Activated CD4-positive, alpha-beta T cell treated with anti-CD3 and anti-CD28 coated beads, Interleukin-2, amount 10 ng/mL, durations not matched to agents 7 days and 5 days (primary cell): Measurements from ENCODE around the gene CLCA2. TPM values are rescaled to one million over a fixed set of nuclear protein-coding genes. Genes with fewer than 3 reads are reported as not detected.

ENCODE experiments used
- CTCF ChIA-PET: fragments of 350-600 bp; sonication (Branson Sonifier 250); formaldehyde crosslinking; loops from one replicate; lab custom pipeline; 2021; ENCODE audit warnings: antibody characterized with exemption; lab: Charles Lee
- POLR2A ChIA-PET: fragments of 350-600 bp; sonication (Branson Sonifier 250); formaldehyde crosslinking; loops from one replicate; lab custom pipeline; 2021; ENCODE audit warnings: antibody characterized with exemption; lab: Charles Lee
- DNase-seq: peaks from one replicate; pipeline ENCODE4 v3.0.0-alpha.2; 2020
- H3K27ac Mint-ChIP-seq: one replicate; pipeline ENCODE4 v1.8.0; 2021; ENCODE audit warnings: mild to moderate bottlenecking, moderate library complexity, mixed read lengths
- H3K27me3 Mint-ChIP-seq: one replicate; pipeline ENCODE4 v1.8.0; 2021; ENCODE audit warnings: mixed read lengths
- H3K36me3 Mint-ChIP-seq: one replicate; pipeline ENCODE4 v1.8.0; 2021; ENCODE audit warnings: low read depth, mixed read lengths
- H3K4me1 Mint-ChIP-seq: one replicate; pipeline ENCODE4 v1.8.0; 2021; ENCODE audit warnings: mixed read lengths
- H3K4me3 Mint-ChIP-seq: one replicate; pipeline ENCODE4 v1.8.0; 2021; ENCODE audit warnings: mild to moderate bottlenecking, moderate library complexity, mixed read lengths
- H3K9me3 Mint-ChIP-seq: one replicate; pipeline ENCODE4 v1.8.0; 2021; ENCODE audit warnings: mixed read lengths
- total RNA-seq, 2 experiments: library from RNA; stranded (reverse); gene quantifications; one replicate each; pipeline ENCODE4 v1.2.3, GENCODE V29; 2021

CLCA2 gene
- total RNA-seq, 2 experiments from 2014 or later, result not detected

GRCh38 chr1:86464819-86465218 lies 40.8 kb downstream of the CLCA2 start:
- CTCF ChIA-PET, result no interaction called here
- no peak overlapping the region for H3K4me3 Mint-ChIP-seq
- no peak overlapping the region for H3K27ac Mint-ChIP-seq
- POLR2A ChIA-PET, result no interaction called here
- peaks cover 7% of the 10 kb centered on the region for H3K27me3 Mint-ChIP-seq
- no peak for DNase-seq
- H3K4me1 Mint-ChIP-seq, result no peaks in the 10 kb centered on the region
- H3K9me3 Mint-ChIP-seq, result no peaks in the 10 kb centered on the region
- no peaks in the 10 kb centered on the region for H3K36me3 Mint-ChIP-seq

DNA sequence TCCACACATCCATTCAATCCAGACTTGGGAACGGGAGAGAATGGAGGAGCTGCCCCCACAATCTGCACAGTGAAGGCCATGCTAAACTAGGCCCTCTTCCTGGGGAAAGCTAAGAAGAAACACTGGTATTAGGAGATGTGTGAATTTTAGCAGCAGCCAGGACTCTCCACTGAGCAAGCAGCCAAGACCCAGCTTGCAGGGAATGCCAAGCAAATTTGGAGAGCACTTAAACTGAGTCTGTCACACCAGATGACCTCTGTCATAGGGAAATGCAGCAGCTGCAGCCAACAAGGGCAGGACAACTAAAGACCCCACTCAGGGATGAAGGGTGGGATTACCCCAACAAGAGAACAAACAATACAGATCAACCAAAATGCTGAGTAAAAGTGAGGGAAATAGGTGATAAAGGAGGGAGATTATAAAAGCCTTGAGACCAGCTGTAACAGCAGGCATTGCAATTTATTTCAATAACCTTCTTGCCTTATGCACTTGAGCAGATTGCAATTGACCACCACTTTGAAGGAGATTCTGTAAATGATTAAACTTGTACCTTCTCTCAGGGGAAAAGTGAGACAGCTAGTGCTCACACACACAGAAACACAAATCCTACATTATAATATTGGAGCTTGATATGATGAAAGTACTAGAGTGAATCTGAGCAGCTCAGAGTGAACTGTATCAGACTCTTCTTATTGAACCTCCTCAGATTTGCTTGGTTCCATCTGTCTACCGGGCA lies 42.3 kb downstream of the CLCA2 start:
- Mint-ChIP-seq H3K27me3 (peaks cover 10% of the 10 kb centered on the region), H3K9me3 (no peaks in the 10 kb centered on the region), H3K27ac (no peak overlapping the region), H3K36me3 (no peaks in the 10 kb centered on the region), H3K4me1 (no peaks in the 10 kb centered on the region), H3K4me3 (no peak overlapping the region)
- ChIA-PET CTCF (interaction anchor here (0.7 kb wide), 1 partner anchor 9 kb away, joined by 3 read pairs; no protein-coding TSS in a partner anchor), POLR2A (no interaction called here)
- DNase-seq, result no peak

- H3K27me3 Mint-ChIP-seq, result peaks cover 11% of the 10 kb centered on the region
- H3K27ac Mint-ChIP-seq, result no peak overlapping the region
Observed at GRCh38 chr1:86466986-86467385, 43.0 kb downstream of the CLCA2 start.

GRCh38 chr1:86468501-86468977 lies 44.6 kb downstream of the CLCA2 start, which contains the start of gene CLCA1:
Gene CLCA1, plus strand, starts transcription at chr1:86468927. Its CDS starts 45 bp downstream, at chr1:86468972.
- no peaks in the 10 kb centered on the region for H3K9me3 Mint-ChIP-seq
- H3K4me3 Mint-ChIP-seq, result no peak within 1 kb of the TSS
- DNase-seq, result no peak
- H3K27ac Mint-ChIP-seq, result no peak within 1 kb of the TSS
- CTCF ChIA-PET, result interaction anchor here (0.5 kb wide), 1 partner anchor 33 kb away, joined by 3 read pairs; no protein-coding TSS in a partner anchor
- H3K4me1 Mint-ChIP-seq, result no peaks in the 10 kb centered on the region
- POLR2A ChIA-PET, result no interaction called here
- H3K36me3 Mint-ChIP-seq, result no peaks in the 10 kb centered on the region
- H3K27me3 Mint-ChIP-seq, result peaks cover 12% of the 10 kb centered on the region

More at GRCh38 chr1:86466986-86467385, 43.0 kb downstream of the CLCA2 start:
- Mint-ChIP-seq H3K4me1 (no peaks in the 10 kb centered on the region), H3K4me3 (no peak overlapping the region), H3K9me3 (no peaks in the 10 kb centered on the region), H3K36me3 (no peaks in the 10 kb centered on the region)
- DNase-seq, result no peak
- ChIA-PET POLR2A (no interaction called here), CTCF (no interaction called here)

DNA sequence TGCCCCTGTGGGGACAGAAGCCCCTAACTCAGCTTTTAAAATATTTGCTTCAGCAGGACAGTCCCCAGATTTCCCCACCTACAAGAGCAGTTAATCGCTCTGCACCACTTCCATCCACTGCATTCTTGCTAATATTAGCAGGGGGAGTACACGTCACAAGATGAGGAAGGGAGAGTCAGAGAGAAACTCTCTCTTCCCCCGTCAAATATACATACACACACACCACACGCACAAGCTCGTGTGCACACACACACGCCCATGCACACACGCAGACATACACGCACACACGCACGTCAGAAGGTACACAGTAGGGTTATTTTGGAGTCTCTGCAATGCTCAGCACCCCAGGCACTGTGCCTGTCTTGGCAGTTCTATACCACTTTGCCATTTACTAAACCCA lies 46.9 kb downstream of the CLCA2 start:
- H3K9me3 Mint-ChIP-seq, result no peaks in the 10 kb centered on the region
- H3K36me3 Mint-ChIP-seq, result no peaks in the 10 kb centered on the region
- POLR2A ChIA-PET, result no interaction called here
- no peak for DNase-seq
- H3K27ac Mint-ChIP-seq, result no peak overlapping the region
- CTCF ChIA-PET, result no interaction called here
- peaks cover 13% of the 10 kb centered on the region for H3K27me3 Mint-ChIP-seq
- no peaks in the 10 kb centered on the region for H3K4me1 Mint-ChIP-seq
- no peak overlapping the region for H3K4me3 Mint-ChIP-seq

GRCh38 chr1:86471291-86471690 lies 47.3 kb downstream of the CLCA2 start:
- no peak for DNase-seq
- Mint-ChIP-seq H3K4me3 (no peak overlapping the region), H3K27ac (no peak overlapping the region), H3K4me1 (no peaks in the 10 kb centered on the region), H3K36me3 (no peaks in the 10 kb centered on the region), H3K9me3 (no peaks in the 10 kb centered on the region), H3K27me3 (peaks cover 10% of the 10 kb centered on the region)
- CTCF ChIA-PET, result interaction anchor here (1.0 kb wide), 1 partner anchor 33 kb away, joined by 3 read pairs; no protein-coding TSS in a partner anchor
- POLR2A ChIA-PET, result no interaction called here

DNA sequence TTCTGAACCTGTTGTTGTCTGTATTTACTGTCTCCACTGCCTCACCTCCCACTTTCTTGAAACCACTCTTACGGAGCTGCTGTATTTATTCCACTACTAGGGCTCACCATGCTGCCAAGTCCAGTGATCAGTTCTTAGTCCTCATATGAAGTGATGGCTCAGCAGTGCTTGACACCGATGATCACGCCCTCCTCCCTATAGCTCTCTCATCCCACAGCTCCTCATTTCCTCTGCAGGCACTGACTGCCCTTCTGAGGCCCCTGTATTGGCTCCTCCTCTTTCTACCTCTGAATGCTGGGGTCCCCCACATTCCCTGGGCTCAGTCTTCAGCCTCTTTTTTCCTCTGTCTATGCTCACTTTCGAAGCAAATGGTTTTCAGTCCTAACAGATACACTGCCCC lies 48.2 kb downstream of the CLCA2 start:
- CTCF ChIA-PET, result interaction anchor here (0.6 to 2.2 kb wide), 4 partner anchors 30 to 340 kb away, joined by 3 to 11 read pairs (median 3); partner anchors contain the start of gene SH3GLB1

GRCh38 chr1:86472767-86473166 lies 48.8 kb downstream of the CLCA2 start:
- Mint-ChIP-seq H3K4me1 (no peaks in the 10 kb centered on the region), H3K36me3 (no peaks in the 10 kb centered on the region), H3K4me3 (no peak overlapping the region), H3K27me3 (peaks cover 10% of the 10 kb centered on the region), H3K9me3 (no peaks in the 10 kb centered on the region), H3K27ac (no peak overlapping the region)
- ChIA-PET CTCF (interaction anchor here (1.8 to 2.2 kb wide), 2 partner anchors 29 to 231 kb away, joined by 3 to 11 read pairs; partner anchors contain the start of gene SH3GLB1), POLR2A (no interaction called here)
- no peak for DNase-seq

More for the DNA sequence above, 48.2 kb downstream of the CLCA2 start:
- POLR2A ChIA-PET, result no interaction called here
- no peaks in the 10 kb centered on the region for H3K36me3 Mint-ChIP-seq
- no peak overlapping the region for H3K27ac Mint-ChIP-seq
- no peak overlapping the region for H3K4me3 Mint-ChIP-seq
- peaks cover 10% of the 10 kb centered on the region for H3K27me3 Mint-ChIP-seq
- no peaks in the 10 kb centered on the region for H3K4me1 Mint-ChIP-seq
- H3K9me3 Mint-ChIP-seq, result no peaks in the 10 kb centered on the region
- DNase-seq, result no peak

GRCh38 chr1:86477256-86477655 lies 53.3 kb downstream of the CLCA2 start:
- no peak for DNase-seq
- ChIA-PET POLR2A (no interaction called here), CTCF (no interaction called here)
- Mint-ChIP-seq H3K36me3 (no peaks in the 10 kb centered on the region), H3K9me3 (no peaks in the 10 kb centered on the region), H3K27me3 (peaks cover 10% of the 10 kb centered on the region), H3K4me3 (no peak overlapping the region), H3K27ac (no peak overlapping the region), H3K4me1 (no peaks in the 10 kb centered on the region)

- Mint-ChIP-seq H3K27me3 (peaks cover 8% of the 10 kb centered on the region), H3K4me3 (no peak overlapping the region), H3K9me3 (no peaks in the 10 kb centered on the region), H3K36me3 (no peaks in the 10 kb centered on the region), H3K4me1 (no peaks in the 10 kb centered on the region), H3K27ac (no peak overlapping the region)
- CTCF ChIA-PET, result no interaction called here
- no peak for DNase-seq
- POLR2A ChIA-PET, result no interaction called here
Observed at GRCh38 chr1:86477682-86478081, 53.7 kb downstream of the CLCA2 start.

- H3K4me1 Mint-ChIP-seq, result no peaks in the 10 kb centered on the region
- H3K4me3 Mint-ChIP-seq, result no peak overlapping the region
- peaks cover 7% of the 10 kb centered on the region for H3K27me3 Mint-ChIP-seq
- POLR2A ChIA-PET, result no interaction called here
- no peaks in the 10 kb centered on the region for H3K36me3 Mint-ChIP-seq
- CTCF ChIA-PET, result no interaction called here
- H3K27ac Mint-ChIP-seq, result no peak overlapping the region
- no peak for DNase-seq
- H3K9me3 Mint-ChIP-seq, result no peaks in the 10 kb centered on the region
Observed at GRCh38 chr1:86478416-86479156, 54.6 kb downstream of the CLCA2 start.

- no peaks in the 10 kb centered on the region for H3K4me1 Mint-ChIP-seq
- POLR2A ChIA-PET, result no interaction called here
- no peaks in the 10 kb centered on the region for H3K9me3 Mint-ChIP-seq
- no peak overlapping the region for H3K4me3 Mint-ChIP-seq
- CTCF ChIA-PET, result interaction anchor here (0.7 kb wide), 1 partner anchor 22 kb away, joined by 3 read pairs; no protein-coding TSS in a partner anchor
- no peak overlapping the region for H3K27ac Mint-ChIP-seq
- no peaks in the 10 kb centered on the region for H3K36me3 Mint-ChIP-seq
- no peak for DNase-seq
- peaks cover 7% of the 10 kb centered on the region for H3K27me3 Mint-ChIP-seq
Observed at GRCh38 chr1:86481966-86482365, 58.0 kb downstream of the CLCA2 start.
